Fibroblast of pulmonary artery (primary cell): ENCODE results near the gene ZBTB7B.
A peak's percentile ranks its signal among the peaks of the same experiment; 100 is the strongest.

Experiments used
- DNase-seq: peaks from one replicate; pipeline ENCODE4 v3.0.0-alpha.2; 2010; ENCODE audit warnings: low read depth
- H3K4me3 ChIP-seq: replicated peaks from 2 replicates; pipeline ENCODE4 v1.5.1; 2011; ENCODE audit warnings: low read depth, mild to moderate bottlenecking, control low read depth, low read length, moderate library complexity
- TF ChIP-seq, protein P1 (sequence below): IDR thresholded peaks from 2 replicates; pipeline ENCODE4 v1.5.1; 2011; ENCODE audit warnings: mild to moderate bottlenecking, control low read depth, low read length, inconsistent platforms; ENCODE audit errors: missing control alignments

Gene ZBTB7B

DNA sequence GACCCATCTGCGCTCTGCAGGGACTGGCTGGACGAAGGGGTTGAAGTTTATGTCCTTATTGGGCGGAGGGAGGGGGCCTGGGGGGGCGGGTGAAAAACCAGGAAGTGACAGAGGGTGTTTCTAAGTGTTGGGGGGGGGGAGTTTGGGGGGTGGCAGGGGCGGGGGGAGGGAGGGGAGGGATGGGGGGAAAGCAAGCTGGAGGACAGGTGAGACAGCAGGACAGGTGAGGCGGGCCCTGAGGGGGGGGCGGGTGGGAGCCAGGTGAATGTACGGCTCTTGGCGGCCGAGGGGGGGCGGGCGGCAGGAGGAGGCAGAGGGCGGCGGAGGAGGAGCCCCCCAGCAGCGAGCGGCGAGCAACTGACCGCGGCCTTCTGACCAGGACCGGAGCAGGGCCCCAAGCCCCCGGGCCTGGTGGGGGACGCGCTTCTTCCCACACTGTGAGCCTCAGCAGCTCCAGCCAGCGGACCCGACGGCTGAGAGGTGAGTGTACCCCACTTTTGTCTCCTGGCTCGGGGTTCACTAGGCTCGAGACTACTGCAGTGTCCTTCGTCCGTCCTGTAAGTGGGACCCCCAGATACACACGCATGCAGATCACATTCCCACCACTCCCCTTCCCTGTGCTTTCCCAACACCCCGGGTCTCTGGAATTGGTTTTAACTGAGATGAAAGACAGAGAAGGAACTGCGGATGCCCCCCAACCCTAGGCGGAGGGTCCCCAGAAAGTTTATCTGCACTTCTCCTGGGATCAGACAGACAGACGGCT lies at the start of gene ZBTB7B:
Gene ZBTB7B (plus strand): TSS at position 339 of the 763 bp plus-strand sequence. CDS start 11,859 bp downstream, outside the sequence.
- DNase-seq: no peak
- H3K4me3 ChIP-seq: peak within 1 kb of the TSS; percentile 90
- TF ChIP-seq, protein P1, sequence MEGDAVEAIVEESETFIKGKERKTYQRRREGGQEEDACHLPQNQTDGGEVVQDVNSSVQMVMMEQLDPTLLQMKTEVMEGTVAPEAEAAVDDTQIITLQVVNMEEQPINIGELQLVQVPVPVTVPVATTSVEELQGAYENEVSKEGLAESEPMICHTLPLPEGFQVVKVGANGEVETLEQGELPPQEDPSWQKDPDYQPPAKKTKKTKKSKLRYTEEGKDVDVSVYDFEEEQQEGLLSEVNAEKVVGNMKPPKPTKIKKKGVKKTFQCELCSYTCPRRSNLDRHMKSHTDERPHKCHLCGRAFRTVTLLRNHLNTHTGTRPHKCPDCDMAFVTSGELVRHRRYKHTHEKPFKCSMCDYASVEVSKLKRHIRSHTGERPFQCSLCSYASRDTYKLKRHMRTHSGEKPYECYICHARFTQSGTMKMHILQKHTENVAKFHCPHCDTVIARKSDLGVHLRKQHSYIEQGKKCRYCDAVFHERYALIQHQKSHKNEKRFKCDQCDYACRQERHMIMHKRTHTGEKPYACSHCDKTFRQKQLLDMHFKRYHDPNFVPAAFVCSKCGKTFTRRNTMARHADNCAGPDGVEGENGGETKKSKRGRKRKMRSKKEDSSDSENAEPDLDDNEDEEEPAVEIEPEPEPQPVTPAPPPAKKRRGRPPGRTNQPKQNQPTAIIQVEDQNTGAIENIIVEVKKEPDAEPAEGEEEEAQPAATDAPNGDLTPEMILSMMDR: no peak

DNA sequence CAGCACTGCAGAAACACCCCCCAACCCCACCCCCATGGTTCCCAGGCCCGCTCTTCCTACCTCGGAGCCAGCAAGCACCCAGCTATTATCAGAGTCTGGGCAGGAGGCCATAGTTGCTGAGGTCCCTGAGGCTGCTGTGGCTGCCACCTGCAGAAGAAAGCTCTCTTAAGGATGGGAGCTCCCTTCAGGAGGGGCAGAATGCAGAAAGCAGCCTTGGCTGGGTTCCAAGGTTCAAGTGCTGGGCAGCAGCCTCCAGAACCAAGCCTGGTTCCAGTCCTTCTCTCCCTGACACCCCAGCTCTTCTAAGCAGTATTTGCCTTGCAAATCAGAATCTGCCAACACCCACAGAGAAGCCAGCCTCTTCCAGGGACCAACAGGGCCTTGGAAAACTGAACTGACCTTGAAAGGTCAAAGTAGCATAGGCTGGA lies 49.0 kb upstream of the ZBTB7B start:
- DNase-seq: no peak
- no peak overlapping the region for H3K4me3 ChIP-seq
- TF ChIP-seq, protein P1: no peak

DNA sequence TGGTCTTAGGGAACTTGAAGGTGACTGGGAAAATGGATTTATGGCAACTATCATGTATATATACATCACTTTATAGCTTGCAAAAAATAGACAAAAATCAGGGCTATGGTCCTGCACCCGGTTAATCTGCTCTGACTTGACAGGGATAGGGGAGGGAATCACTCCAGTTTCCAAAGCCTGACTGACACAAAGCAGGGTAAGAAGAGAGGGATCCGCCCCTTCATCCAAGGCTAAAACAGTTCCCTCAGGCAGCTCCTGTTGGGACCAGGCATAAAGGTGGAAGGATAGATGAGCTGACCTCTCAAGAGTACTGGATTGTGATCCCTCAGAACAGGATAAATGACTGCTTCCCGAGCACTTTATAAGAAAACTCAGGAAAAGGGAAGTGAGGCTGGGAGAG lies 48.1 kb upstream of the ZBTB7B start:
- DNase-seq: no peak
- H3K4me3 ChIP-seq: no peak overlapping the region
- TF ChIP-seq, protein P1: no peak

DNA sequence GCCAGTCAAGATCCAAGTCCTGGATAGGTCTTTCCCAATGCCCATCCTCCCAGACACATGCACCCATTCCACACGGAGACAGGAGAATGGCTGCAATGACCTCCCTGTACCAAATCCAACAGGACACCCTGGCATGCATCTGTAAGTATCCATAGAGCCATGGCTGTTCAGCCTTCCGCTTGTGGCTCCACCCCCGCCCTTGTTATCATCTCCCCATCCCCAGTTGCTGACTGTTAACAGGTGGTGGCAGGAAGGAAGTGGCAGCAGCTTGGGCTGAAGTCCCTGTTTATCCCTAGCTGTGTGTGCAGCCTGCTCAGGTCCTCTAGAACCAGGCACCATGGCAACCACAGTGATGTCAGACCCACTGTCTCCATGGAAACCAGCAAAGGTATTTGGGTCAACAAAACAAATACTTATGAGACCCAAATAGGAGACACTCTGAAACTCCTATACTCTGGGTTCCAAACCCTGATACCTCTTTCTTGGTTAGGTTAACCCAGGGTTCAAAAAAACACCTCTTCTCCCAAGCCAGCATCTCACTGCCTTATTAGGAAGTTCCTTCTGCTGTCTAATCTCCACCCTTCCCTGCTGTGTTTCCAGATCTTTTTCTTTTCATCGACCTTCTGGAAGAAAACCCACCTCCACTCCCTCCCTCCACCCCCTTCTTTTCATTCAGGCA lies 47.4 kb upstream of the ZBTB7B start:
- TF ChIP-seq, protein P1: no peak
- peak overlapping the region; percentile 80 for H3K4me3 ChIP-seq
- DNase-seq: peak; percentile 88

DNA sequence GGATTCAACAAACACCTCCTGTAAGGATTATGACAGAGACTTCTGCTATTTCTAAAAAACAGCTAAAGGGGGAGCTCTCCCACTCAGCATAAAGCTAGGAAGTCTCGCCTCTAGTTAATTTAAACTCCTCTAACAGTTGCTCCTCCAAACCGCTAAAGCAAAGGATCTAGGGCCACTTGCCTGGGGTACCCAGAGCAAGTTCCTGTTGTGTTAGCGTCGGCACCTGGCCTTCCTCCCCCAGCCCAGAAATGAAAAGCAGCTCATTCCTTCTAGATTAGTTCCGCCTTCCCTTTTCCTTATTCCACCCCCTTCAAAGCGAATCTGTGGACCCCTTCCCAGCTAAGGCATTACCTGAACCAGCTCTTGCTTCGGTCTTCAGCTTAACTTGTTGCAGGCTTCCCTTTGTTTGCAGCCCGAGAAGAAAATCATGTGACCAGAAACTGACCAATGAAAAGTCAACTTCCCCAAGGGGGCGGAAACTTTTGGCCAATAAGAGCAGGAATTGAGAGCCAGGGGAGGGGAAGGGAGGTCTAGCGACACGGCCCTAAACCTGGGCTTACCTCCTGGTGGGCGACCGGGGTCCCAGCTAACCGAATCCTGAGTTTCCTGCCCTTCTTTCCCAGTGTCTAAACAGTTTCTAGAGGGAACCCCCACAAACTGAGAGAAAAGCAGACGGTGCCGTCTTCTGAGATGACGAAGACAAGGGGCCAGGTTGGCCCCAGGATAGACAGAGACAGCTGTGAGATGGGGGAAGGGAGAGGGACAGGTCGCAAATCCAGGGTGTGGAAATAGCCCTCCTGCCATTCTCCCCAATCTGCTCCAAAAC lies 46.7 kb upstream of the ZBTB7B start, which contains the start of gene PBXIP1:
Gene PBXIP1 (minus strand): TSS at position 382 of the 826 bp plus-strand sequence. CDS start 2,378 bp downstream, outside the sequence.
- TF ChIP-seq, protein P1: peak; percentile 46
- DNase-seq: peak; percentile 92
- peak within 1 kb of the TSS; percentile 80 for H3K4me3 ChIP-seq

DNA sequence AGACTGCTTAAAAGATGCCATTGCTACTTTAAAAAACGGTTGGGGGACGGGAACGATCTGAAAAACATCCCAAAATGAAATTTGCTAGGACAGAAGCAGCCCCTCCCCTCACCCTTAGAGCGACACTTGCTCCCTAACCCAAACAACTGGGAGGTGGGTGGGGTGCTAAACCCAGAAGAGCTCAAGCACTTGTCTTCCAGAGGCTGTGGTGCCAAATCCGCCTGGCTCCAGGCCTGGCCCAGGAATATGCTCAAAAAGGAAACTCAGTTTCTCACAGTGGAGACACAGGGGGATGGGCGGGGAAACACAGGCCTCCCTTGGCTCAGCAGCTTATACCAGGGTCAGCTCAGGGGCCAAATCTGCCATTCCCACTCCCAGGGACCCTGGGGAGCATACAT lies 46.1 kb upstream of the ZBTB7B start:
- no peak for DNase-seq
- peak overlapping the region; percentile 80 for H3K4me3 ChIP-seq
- TF ChIP-seq, protein P1: no peak
